HG02759 (cell line): ENCODE results near the gene APOC3.

ENCODE experiments used
- ATAC-seq: cut with Tn5 transposase; IDR thresholded peaks from one replicate; pipeline ENCODE4 v1.9.1; 2021; ENCODE audit warnings: mild to moderate bottlenecking, moderate library complexity; ENCODE audit not compliant: unreplicated experiment

Gene APOC3

DNA sequence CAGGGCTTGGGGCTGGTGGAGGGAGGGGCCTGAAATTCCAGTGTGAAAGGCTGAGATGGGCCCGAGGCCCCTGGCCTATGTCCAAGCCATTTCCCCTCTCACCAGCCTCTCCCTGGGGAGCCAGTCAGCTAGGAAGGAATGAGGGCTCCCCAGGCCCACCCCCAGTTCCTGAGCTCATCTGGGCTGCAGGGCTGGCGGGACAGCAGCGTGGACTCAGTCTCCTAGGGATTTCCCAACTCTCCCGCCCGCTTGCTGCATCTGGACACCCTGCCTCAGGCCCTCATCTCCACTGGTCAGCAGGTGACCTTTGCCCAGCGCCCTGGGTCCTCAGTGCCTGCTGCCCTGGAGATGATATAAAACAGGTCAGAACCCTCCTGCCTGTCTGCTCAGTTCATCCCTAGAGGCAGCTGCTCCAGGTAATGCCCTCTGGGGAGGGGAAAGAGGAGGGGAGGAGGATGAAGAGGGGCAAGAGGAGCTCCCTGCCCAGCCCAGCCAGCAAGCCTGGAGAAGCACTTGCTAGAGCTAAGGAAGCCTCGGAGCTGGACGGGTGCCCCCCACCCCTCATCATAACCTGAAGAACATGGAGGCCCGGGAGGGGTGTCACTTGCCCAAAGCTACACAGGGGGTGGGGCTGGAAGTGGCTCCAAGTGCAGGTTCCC lies at the start of gene APOC3:
APOC3 (plus strand) TSS at position 383 of the 659 bp plus-strand sequence. CDS start 676 bp downstream, outside the sequence.
- no peak for ATAC-seq

DNA sequence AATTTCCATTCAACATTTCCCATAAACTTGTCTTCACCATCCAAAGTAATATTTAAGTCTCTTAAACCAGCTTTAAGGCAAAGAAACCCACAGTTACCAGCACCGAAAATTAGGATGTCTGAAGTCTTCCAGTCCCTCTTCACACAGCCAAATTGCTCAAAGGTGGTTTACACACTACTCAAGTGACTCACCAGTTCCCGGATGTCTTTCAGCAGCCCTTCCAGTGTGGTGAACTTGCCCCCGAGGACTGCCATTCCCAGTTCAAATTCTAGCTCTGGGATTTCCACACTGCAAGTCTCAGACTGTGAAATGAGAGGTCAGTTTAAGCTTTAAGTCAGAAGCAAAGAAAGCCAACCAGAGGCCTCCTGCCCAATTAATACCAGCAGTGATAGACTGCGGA lies 47.0 kb upstream of the APOC3 start:
- ATAC-seq = no peak

DNA sequence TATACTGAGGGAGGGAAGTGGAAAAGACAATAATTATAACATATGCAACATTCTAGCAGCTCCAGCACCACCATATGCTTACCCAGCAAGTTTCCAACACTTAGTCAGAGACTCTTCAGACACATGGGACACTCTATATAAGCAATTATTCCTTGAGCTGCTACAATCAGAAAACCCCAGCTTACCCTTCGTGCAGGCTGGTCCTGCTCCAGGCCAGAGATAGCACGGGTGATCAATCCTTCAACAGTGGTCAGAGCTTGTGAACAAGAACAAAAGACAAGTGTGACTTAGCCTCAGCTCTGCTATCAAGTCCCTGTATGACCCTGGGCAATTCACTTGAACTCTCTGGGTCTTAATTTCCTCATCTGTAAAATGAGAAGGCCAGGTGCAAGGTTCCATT lies 43.4 kb upstream of the APOC3 start:
- ATAC-seq = no peak

DNA sequence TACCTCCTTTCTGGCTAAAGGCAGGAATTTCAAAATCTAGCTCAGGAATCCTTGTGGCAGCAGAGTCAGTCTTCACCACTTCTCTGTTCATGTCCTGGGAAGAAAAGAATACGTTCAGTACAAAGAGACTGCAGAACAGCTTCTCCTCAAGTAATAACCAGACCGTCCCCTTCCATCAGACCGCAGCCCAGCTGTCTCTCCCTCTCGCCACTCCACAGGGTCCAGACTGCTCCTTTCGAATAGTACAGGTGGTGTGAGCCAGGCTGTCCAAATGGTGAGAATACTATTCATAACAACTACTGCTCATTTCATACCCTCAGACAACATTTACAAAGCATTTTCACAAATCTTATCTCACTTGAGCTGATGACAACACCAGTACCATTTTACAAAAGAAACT lies 42.7 kb upstream of the APOC3 start:
- ATAC-seq = no peak

DNA sequence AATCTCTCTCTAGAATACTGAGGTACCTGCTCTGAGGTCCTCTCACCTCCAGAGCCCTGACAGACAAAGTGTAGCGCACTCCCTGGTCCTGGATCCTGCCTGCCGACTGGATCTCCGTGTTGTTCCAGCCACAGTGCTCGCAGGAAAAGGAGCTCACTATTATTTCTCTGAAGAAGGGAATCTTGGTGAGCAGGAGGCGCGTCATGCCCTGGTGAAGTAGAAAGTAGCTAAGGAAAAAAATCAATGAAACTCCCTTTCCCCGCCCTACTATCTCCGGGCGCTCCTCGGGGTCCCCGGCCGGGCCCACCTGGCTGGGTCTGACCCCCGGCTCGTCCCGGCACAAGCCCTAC lies 42.3 kb upstream of the APOC3 start:
- peak; percentile 28 for ATAC-seq

DNA sequence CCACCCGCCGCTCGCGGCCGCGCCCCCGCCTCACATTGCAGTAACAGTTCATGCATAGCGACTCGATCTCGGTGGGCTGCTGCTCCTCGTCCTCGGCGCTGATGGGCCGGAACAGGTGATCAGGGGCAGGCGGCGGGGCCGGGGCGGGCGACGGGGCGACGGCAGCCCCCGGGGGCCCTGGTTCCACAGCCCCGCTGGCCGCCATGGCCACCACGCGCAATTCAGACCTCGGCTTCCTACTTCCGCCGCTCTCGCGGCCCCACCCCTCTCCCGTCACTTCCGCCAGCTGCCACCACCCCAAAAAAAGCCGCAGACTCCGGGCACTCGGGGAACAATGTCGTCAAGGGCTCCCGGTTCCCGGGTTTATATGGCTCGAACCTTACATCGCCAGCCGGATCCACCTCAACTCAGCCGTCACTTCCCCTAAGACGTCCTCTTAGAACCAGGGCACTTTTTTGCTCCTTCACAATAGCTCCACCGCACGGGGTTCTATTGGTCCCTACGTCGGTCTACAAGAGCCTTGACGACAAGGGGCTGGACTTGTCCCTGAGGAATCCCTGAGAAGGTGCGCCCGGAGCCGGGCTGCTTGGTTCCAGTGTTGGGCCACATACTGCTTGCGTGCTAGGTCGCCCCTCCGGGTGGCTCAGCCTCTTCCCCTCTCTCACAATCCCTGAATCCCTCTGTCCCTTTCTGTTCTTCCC lies 41.8 kb upstream of the APOC3 start, which contains the start of gene ZPR1:
ZPR1 (minus strand) TSS at position 238 of the 701 bp plus-strand sequence; CDS start at position 205, 33 bp downstream.
- peak; percentile 92 for ATAC-seq

DNA sequence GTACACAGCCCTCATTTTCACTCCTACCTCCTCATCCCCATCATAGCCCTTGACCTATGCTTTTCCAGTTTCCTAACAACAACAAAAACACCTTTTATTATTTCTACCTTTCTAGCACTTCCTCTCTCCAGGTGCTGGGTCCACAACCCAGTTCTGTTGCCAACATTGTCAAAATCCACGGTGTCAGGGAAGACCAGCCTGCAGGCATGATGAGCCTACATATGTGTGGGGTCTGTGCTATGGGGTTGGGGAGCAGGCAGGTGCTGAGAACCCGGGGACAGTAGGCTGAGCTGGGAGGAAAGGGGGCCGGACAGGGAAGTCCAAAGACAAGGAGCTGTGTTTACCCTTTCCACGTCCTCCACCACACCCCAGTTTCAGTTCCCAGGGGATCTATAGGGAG lies 41.2 kb upstream of the APOC3 start:
- ATAC-seq = no peak

DNA sequence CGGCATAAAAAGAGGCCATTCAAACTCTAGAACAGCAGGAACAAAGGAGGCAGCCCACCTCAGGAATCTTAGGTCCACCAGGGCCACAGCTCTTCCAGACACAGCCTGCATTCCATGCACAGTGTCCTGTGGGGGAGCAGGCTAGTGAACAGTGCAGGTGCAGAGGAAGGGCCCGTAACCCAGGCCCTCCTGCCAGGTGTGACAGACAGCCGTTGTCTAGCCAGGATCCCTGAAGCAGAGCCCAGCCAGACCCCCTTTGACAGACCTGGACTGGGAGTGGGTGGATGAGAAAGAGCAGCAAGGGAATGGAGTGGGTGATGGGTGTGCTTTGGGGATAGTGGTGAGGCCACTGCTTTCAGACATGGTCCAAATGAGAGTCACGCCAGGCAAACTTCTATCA lies 40.7 kb upstream of the APOC3 start:
- ATAC-seq = no peak

DNA sequence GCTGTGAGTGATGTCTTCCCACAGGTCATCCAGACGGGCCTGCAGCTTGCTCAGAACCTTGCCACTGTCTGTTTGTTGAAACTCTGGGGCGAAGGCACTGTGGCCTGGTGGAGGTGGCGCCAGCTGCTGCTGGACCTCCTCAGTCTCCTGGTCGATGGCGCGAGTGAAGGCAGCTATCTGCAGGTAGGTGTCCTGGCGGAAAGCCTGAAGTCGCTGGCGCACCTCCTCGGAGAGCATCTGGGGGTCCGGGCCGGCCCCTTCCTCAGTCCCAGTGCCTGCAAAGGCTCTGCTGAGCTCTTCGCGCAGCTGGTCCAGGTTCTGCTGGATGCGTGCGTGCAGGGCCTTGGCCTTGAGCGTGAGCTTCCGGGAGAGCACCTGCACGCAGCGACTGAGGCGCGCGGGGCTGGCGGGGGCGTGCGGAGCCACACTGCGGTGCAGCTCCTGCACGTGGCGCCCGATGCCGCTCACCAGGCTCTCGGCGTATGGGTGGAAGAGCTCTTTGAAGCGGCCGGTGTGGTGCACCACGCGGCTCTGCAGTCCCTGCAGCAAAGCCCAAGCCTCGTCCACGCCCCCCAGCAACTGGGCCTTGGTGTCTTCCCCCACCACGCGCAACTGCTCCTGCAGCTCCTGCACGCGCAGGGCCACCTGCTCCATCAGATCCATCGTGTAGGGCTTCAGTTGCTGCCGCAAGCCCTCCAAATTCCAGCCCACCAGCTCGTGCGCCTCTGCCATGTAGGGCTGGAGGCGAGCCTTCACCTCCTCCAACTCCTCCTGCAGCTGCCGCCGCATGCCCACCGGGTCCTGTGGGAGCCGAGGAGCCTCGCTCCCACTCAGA lies 39.3 kb upstream of the APOC3 start:
- no peak for ATAC-seq

DNA sequence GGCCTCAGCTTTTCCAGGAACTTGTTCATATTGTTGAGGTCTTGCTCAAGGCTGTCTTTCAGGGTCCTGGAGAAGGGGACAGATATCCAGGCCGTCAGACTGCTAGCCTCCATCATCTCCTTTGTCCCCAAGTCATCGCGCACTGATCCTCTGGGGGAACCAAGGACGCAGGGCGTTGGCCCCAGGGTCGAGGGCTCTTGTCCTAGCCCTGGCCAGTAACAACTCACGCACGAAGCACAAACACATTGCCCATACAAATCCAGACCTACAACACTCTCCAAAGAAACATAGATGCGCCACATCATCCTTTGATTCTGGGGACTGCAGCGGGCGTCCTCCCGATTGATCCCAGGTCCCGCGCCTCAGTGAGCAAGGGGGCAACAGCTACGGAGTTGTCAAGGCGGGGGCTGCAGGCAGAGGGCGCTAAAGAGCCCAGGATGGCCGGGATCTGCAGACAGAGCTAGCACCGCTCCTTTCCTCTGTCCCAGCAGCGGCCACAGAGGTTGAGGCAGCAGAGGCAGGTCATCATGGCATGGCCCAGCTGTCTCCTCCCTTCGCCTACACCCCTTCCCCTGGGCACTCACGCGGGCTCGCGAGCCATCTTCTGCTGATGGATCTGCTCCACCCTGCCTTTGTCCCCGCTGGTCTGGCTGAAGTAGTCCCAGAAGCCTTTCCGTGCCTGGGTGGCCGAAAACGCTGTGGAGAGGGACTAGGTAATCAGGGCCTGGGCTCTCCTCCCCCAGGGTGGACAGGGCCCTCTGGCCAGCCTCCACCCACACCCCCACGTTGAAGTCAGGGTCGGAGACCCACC lies 38.5 kb upstream of the APOC3 start:
- no peak for ATAC-seq

DNA sequence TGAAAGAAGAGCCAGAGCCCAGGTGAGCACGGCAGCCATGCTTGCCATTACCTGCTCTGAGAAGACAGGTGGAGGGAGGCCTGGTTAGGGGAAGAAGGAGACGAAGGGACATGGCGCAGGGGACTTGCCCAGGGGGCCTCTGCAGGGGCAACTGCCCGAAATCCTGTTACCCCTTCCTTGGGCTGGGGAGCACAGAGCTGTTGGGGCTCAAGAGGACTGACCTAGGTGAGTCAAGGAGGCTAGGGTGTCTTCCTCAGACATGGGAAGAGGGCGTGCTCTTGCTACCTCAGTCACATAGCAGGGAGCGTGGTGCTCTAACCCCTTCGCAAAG lies 37.9 kb upstream of the APOC3 start, which contains the start of gene APOA5:
APOA5 (minus strand) TSS at position 67 of the 331 bp plus-strand sequence; CDS start at position 48, 19 bp downstream.
- no peak for ATAC-seq

DNA sequence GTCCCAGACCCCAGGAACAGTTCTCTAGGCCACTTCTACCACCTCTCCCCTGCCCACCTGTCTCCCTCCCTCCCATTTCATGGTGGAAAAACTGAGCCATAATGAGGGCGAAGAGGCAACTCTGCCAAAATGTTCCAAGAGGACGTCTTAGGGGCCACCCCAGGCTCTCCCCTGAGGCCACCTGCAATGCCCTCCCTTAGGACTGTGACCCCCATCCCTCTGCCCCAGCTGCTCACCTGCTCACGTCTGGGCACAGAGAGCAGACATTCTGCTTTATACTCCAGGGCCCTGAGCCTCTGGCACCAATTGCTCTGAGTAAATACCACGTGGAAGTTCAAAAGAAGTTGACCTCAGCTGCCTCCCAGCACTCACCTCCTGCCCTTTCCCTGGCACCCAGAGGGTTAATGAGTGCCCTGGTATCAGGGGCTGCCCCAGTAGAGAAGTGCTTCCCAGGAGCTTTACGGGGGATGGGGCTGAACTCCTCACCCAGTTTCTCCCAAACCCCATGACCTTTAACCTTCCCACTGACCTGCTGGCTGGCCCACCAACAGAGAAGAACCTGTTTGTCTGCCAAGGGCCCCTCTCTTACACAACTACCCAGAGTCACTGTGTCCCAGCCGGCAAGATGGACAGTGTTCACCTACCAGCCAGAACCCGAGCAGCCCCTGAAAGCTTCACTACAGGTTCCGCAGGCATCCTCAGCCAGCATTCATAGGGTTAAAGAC lies 37.4 kb upstream of the APOC3 start:
- no peak for ATAC-seq

DNA sequence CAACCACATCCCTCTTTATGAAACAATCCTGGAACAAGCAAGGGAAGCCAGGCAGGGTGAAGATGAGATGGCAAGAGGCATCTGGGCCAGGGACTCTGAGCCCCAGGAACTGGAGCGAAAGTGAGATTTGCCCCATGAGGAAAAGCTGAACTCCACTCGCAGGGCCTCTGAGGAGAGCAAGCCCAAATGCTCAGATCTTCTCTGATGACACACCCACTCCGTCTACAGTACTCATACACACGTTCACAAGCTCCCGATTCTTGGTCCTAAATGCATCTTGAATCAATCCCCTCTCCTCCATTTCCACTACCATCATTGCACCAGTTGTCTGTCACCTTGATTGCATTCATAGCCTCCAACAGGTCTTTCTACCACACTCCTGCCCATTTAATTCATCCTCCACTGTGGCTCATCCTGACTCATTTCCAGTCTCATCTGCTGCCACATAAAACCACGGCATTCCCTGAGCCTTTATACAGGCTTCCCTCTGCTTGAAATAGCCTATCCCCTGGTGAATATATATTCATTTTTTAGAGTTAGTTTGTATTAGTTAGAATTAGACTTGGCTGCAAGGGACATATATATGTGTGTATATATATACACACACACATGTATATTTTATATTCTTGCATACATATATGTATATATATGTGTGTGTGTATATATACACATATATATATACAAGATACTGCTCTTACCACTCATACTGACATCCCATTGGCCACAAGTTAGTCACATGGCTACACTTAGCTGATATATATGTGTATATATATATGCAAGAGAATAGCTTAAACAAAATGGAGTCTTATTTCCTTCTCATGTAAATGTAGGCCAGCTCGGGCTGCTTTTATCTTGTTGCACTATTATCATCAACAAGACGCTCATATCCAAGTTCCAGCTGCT lies 36.6 kb upstream of the APOC3 start:
- ATAC-seq = no peak

DNA sequence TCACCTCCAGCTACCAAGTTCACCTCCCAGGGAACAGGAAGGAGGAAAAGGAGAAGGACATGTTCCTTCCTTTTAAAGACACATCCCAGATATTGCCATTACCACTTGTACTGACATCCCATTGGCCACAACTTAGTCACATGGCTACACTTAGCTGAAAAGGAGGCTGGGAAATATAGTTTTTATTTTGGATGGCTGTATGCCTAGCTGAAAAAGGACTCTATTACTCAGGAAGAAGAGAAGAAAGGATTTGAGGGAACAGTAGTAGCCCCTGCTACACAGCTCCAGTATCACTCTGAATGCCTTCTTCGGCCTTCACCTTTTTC lies 36.0 kb upstream of the APOC3 start:
- no peak for ATAC-seq

DNA sequence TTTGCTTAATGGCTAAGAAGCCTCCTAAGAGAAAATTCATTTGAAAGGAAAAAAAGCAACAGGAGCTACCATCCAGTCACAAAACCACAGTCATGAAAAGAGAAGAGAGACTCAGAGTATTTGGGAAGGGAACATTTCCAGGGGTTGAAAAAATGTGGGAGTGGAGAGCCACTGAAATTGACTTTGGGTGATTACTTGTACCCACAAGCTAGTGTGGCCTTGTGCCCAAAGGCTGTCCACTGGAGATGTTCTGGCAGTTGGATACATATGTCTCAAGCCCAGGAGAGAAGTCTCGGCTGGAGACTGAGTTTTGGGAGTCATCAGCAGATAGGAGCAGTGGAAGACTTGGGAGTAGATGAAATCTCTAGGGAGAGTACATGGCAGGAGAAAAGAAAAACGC lies 34.9 kb upstream of the APOC3 start:
- no peak for ATAC-seq

DNA sequence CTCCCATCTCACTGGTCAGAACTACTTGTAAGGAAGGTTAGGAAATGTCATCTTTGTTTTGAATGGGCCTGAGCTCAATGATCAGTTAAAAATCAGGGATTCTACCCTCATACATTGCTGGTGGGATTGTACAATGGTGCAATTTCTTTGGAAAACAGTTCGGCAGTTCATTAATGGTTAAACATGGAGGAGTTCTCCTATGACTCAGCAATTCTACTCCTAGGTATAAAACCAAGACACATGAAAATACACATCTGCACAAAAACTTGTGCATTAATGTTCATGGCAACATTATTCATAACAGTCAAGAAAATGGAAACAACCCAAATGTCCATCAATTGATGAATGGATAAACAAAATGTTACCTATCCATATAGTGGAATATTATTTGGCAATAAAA lies 33.2 kb upstream of the APOC3 start:
- ATAC-seq = no peak

DNA sequence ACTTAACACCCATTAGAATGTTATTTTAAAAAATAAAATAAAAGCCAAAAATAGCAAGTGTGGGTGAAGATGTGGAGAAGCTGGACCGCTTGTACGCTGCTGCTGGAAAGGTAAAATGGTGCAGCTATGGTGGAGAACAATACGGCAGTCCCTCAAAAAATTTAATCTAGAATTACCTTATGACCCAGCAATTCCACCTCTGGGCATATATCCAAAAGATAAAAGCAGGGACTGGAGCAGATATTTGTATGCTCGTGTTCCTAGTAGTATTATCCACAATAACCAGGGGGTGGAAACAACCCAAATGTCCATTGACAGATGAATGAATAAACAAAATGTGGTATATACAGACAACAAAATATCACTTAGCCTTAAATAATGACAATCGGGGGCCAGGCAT lies 31.9 kb upstream of the APOC3 start:
- ATAC-seq = no peak

DNA sequence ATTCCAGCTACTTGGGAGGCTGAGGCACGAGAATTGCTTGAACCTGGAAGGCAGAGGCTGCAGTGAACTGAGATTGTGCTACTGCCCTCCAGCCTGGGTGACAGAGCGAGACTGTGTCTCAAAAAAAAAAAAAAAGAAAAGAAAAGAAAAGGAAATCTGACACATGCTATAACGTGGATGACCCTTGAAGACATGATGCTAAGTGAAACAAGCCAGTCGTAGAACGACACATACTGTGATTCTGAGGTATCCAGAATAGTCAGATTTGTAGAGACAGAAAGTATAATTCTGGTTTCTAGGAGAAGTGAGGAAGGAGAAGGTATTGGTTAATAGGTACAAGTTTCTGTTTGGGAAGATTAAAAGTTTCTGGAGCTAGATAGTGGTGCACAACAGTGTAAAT lies 31.3 kb upstream of the APOC3 start:
- ATAC-seq = no peak

DNA sequence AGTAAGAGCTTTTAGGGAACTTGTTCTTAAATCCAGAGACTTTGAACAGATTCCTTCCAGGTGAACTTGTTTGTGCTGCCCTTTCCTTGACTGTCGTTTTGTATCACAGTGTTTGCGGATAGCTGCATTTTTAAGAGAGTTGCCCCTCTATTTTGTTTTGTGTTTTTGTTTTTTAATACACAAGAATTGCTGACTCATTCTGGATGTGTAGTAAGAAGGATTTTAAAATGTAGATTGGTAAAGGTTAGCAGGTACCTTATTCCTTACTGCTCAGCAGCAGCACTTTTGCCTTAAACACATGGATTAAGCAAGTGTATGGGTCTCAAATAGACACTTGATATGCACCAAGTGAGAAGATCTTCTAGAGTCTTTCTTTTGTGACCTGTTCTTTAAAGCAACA lies 29.1 kb upstream of the APOC3 start:
- ATAC-seq = no peak
